Measurements from ENCODE around the gene CAMK1G. TPM values are rescaled to one million over a fixed set of nuclear protein-coding genes. Genes with fewer than 3 reads are reported as not detected.

CAMK1G gene
- total and polyA plus RNA-seq, 9 donors: 0.04 to 0.66 (median 0.31) TPM; not detected in 3

GRCh38 chr1:209633335-209633997, 50.0 kb downstream of the CAMK1G start:
- no peaks in the 10 kb centered on the region for H3K36me3 ChIP-seq (ENCODE audit: control insufficient read depth, insufficient read depth, low read length)
- H3K27ac ChIP-seq (ENCODE audit: low read length): no peak overlapping the region
- WGBS (ENCODE audit: insufficient coverage): 90% methylated on average over 1 of the region's 6 CpGs
- DNase-seq: no peak
- no peak overlapping the region for H3K4me3 ChIP-seq (ENCODE audit: low read length)
- H3K9me3 ChIP-seq (replicated peaks; ENCODE audit: control insufficient read depth, low read depth, low read length): no peaks in the 10 kb centered on the region
- no peaks in the 10 kb centered on the region for H3K4me1 ChIP-seq (ENCODE audit: control insufficient read depth, insufficient read depth, low read length)
- peaks cover 2% of the 10 kb centered on the region for H3K27me3 ChIP-seq (ENCODE audit: control insufficient read depth, insufficient read depth, low read length)

- H3K27ac ChIP-seq (ENCODE audit: low read length): no peak overlapping the region
- no peaks in the 10 kb centered on the region for H3K9me3 ChIP-seq (replicated peaks; ENCODE audit: control insufficient read depth, low read depth, low read length)
- H3K27me3 ChIP-seq (ENCODE audit: control insufficient read depth, insufficient read depth, low read length): peaks cover 2% of the 10 kb centered on the region
- no peak overlapping the region for H3K4me3 ChIP-seq (ENCODE audit: low read length)
- no peaks in the 10 kb centered on the region for H3K4me1 ChIP-seq (ENCODE audit: control insufficient read depth, insufficient read depth, low read length)
- DNase-seq: no peak
- WGBS (ENCODE audit: insufficient coverage): 88% methylated on average over 19 of the region's 20 CpGs
- H3K36me3 ChIP-seq (ENCODE audit: control insufficient read depth, insufficient read depth, low read length): no peaks in the 10 kb centered on the region
These were observed 50.7 kb downstream of the CAMK1G start for GRCh38 chr1:209634005-209634737.

- Histone ChIP-seq H3K9me3 (replicated peaks; ENCODE audit: control insufficient read depth, low read depth, low read length) (no peaks in the 10 kb centered on the region), H3K27ac (ENCODE audit: low read length) (no peak overlapping the region), H3K27me3 (ENCODE audit: control insufficient read depth, insufficient read depth, low read length) (peaks cover 2% of the 10 kb centered on the region), H3K4me1 (ENCODE audit: control insufficient read depth, insufficient read depth, low read length) (peaks cover 3% of the 10 kb centered on the region), H3K4me3 (ENCODE audit: low read length) (no peak overlapping the region), H3K36me3 (ENCODE audit: control insufficient read depth, insufficient read depth, low read length) (no peaks in the 10 kb centered on the region)
- no peak for DNase-seq
- WGBS (ENCODE audit: insufficient coverage): 69% methylated on average over 2 of the region's 5 CpGs
These were observed 52.3 kb downstream of the CAMK1G start for GRCh38 chr1:209635850-209636249.

- H3K27me3 ChIP-seq (ENCODE audit: control insufficient read depth, insufficient read depth, low read length): peaks cover 2% of the 10 kb centered on the region
- H3K27ac ChIP-seq (ENCODE audit: low read length): peak overlapping the region; percentile 91
- H3K4me3 ChIP-seq (ENCODE audit: low read length): no peak overlapping the region
- H3K4me1 ChIP-seq (ENCODE audit: control insufficient read depth, insufficient read depth, low read length): peaks cover 56% of the 10 kb centered on the region
- H3K9me3 ChIP-seq (replicated peaks; ENCODE audit: control insufficient read depth, low read depth, low read length): no peaks in the 10 kb centered on the region
- H3K36me3 ChIP-seq (ENCODE audit: control insufficient read depth, insufficient read depth, low read length): no peaks in the 10 kb centered on the region
- DNase-seq: peak; percentile 94
- WGBS (ENCODE audit: insufficient coverage): 6% methylated on average over 3 of the region's 5 CpGs
These were observed 58.3 kb downstream of the CAMK1G start for GRCh38 chr1:209641832-209642172.

- H3K36me3 ChIP-seq (ENCODE audit: control insufficient read depth, insufficient read depth, low read length): no peaks in the 10 kb centered on the region
- peaks cover 65% of the 10 kb centered on the region for H3K4me1 ChIP-seq (ENCODE audit: control insufficient read depth, insufficient read depth, low read length)
- DNase-seq: no peak
- WGBS (ENCODE audit: insufficient coverage): no CpG with 5 or more reads among the region's 3 CpGs
- H3K9me3 ChIP-seq (replicated peaks; ENCODE audit: control insufficient read depth, low read depth, low read length): no peaks in the 10 kb centered on the region
- peaks cover 3% of the 10 kb centered on the region for H3K27me3 ChIP-seq (ENCODE audit: control insufficient read depth, insufficient read depth, low read length)
- no peak overlapping the region for H3K4me3 ChIP-seq (ENCODE audit: low read length)
- peak overlapping the region; percentile 91 for H3K27ac ChIP-seq (ENCODE audit: low read length)
These were observed 59.3 kb downstream of the CAMK1G start for GRCh38 chr1:209642816-209643215.

- Histone ChIP-seq H3K4me3 (ENCODE audit: low read length) (no peak overlapping the region), H3K9me3 (replicated peaks; ENCODE audit: control insufficient read depth, low read depth, low read length) (no peaks in the 10 kb centered on the region), H3K36me3 (ENCODE audit: control insufficient read depth, insufficient read depth, low read length) (no peaks in the 10 kb centered on the region), H3K4me1 (ENCODE audit: control insufficient read depth, insufficient read depth, low read length) (peaks cover 71% of the 10 kb centered on the region), H3K27me3 (ENCODE audit: control insufficient read depth, insufficient read depth, low read length) (peaks cover 3% of the 10 kb centered on the region), H3K27ac (ENCODE audit: low read length) (peak overlapping the region; percentile 91)
- peak; percentile 90 for DNase-seq
- no CpG with 5 or more reads among the region's 2 CpGs for WGBS (ENCODE audit: insufficient coverage)
These were observed 59.9 kb downstream of the CAMK1G start for GRCh38 chr1:209643285-209644020.

GRCh38 chr1:209645574-209646452, 62.3 kb downstream of the CAMK1G start:
- H3K4me1 ChIP-seq (ENCODE audit: control insufficient read depth, insufficient read depth, low read length): peaks cover 87% of the 10 kb centered on the region
- peak; percentile 69 for DNase-seq
- 63% methylated on average over 13 of the region's 16 CpGs for WGBS (ENCODE audit: insufficient coverage)
- no peaks in the 10 kb centered on the region for H3K36me3 ChIP-seq (ENCODE audit: control insufficient read depth, insufficient read depth, low read length)
- H3K4me3 ChIP-seq (ENCODE audit: low read length): no peak overlapping the region
- H3K27me3 ChIP-seq (ENCODE audit: control insufficient read depth, insufficient read depth, low read length): peaks cover 3% of the 10 kb centered on the region
- H3K9me3 ChIP-seq (replicated peaks; ENCODE audit: control insufficient read depth, low read depth, low read length): no peaks in the 10 kb centered on the region
- peak overlapping the region; percentile 83 for H3K27ac ChIP-seq (ENCODE audit: low read length)

GRCh38 chr1:209646558-209646957, 63.0 kb downstream of the CAMK1G start:
- 85% methylated on average over 4 of the region's 5 CpGs for WGBS (ENCODE audit: insufficient coverage)
- Histone ChIP-seq H3K4me1 (ENCODE audit: control insufficient read depth, insufficient read depth, low read length) (peaks cover 83% of the 10 kb centered on the region), H3K4me3 (ENCODE audit: low read length) (no peak overlapping the region), H3K27ac (ENCODE audit: low read length) (peak overlapping the region; percentile 83), H3K9me3 (replicated peaks; ENCODE audit: control insufficient read depth, low read depth, low read length) (no peaks in the 10 kb centered on the region), H3K27me3 (ENCODE audit: control insufficient read depth, insufficient read depth, low read length) (peaks cover 3% of the 10 kb centered on the region), H3K36me3 (ENCODE audit: control insufficient read depth, insufficient read depth, low read length) (no peaks in the 10 kb centered on the region)
- no peak for DNase-seq

- H3K27me3 ChIP-seq (ENCODE audit: control insufficient read depth, insufficient read depth, low read length): peaks cover 3% of the 10 kb centered on the region
- H3K4me3 ChIP-seq (ENCODE audit: low read length): no peak overlapping the region
- WGBS (ENCODE audit: insufficient coverage): 97% methylated on average over 2 of the region's 4 CpGs
- DNase-seq: no peak
- no peaks in the 10 kb centered on the region for H3K36me3 ChIP-seq (ENCODE audit: control insufficient read depth, insufficient read depth, low read length)
- H3K4me1 ChIP-seq (ENCODE audit: control insufficient read depth, insufficient read depth, low read length): peaks cover 81% of the 10 kb centered on the region
- H3K9me3 ChIP-seq (replicated peaks; ENCODE audit: control insufficient read depth, low read depth, low read length): no peaks in the 10 kb centered on the region
- H3K27ac ChIP-seq (ENCODE audit: low read length): no peak overlapping the region
These were observed 63.6 kb downstream of the CAMK1G start for GRCh38 chr1:209647156-209647555.

Measured in muscle of leg (tissue), 11 donors.